PC-3 (cell line): ENCODE measurements around the gene SLC34A3. TPM values are rescaled to one million over a fixed set of nuclear protein-coding genes. Genes with fewer than 3 reads are reported as not detected.
A peak's percentile ranks its signal among the peaks of the same experiment; 100 is the strongest.

Source experiments
- ATAC-seq: fragments of 200-7000 bp; cut with Tn5 transposase; 2 replicates; pipeline ENCODE4 v1.9.1; 2020; ENCODE audit warnings: mild to moderate bottlenecking, moderate library complexity
- BruUV-seq: library from RNA; stranded (reverse); fragments of 400-500 nt; replicated peaks from 2 replicates; lab custom pipeline; 2021; lab: Mats Ljungman, UMichigan
- CTCF ChIA-PET: fragments of 300-600 bp; sonication (Branson Sonifier 250); formaldehyde crosslinking; loops from one replicate; lab custom pipeline; 2022; ENCODE audit warnings: antibody characterized with exemption; lab: Charles Lee
- POLR2A ChIA-PET: fragments of 300-600 bp; sonication (Branson Sonifier 250); formaldehyde crosslinking; loops from one replicate; lab custom pipeline; 2022; ENCODE audit warnings: antibody characterized with exemption; ENCODE audit not compliant: unreplicated experiment; lab: Charles Lee
- DNase-seq: peaks from one replicate; pipeline ENCODE4 v3.0.0-alpha.2; 2015
- H2AFZ ChIP-seq: fragments of 300-600 bp; sonication (generic); 2 replicates; pipeline ENCODE4 v1.6.0; 2016; ENCODE audit warnings: antibody characterized with exemption, low read length
- H3F3A ChIP-seq: fragments of 300-600 bp; sonication (generic); one replicate; pipeline ENCODE4 v1.6.0; 2017; ENCODE audit warnings: antibody characterized with exemption, low read length, control low read depth, mild to moderate bottlenecking; ENCODE audit not compliant: unreplicated experiment
- H3K27ac ChIP-seq: fragments of 300-600 bp; sonication (generic); 2 replicates; pipeline ENCODE4 v1.5.1; 2016; ENCODE audit warnings: mild to moderate bottlenecking, low read length
- H3K27me3 ChIP-seq: fragments of 300-600 bp; sonication (generic); 2 replicates; pipeline ENCODE4 v1.6.1; 2016; ENCODE audit warnings: low read length, mixed read lengths
- H3K36me3 ChIP-seq: fragments of 300-600 bp; sonication (generic); 2 replicates; pipeline ENCODE4 v1.6.1; 2016; ENCODE audit warnings: low read depth, mixed run types, low read length, mixed read lengths
- H3K4me1 ChIP-seq: fragments of 300-600 bp; sonication (generic); 2 replicates; pipeline ENCODE4 v1.5.1; 2016; ENCODE audit warnings: low read length; ENCODE audit not compliant: insufficient read depth
- H3K4me2 ChIP-seq: fragments of 300-600 bp; sonication (generic); 2 replicates; pipeline ENCODE4 v1.6.0; 2016; ENCODE audit warnings: low read length
- H3K4me3 ChIP-seq: fragments of 300-600 bp; sonication (generic); 2 replicates; pipeline ENCODE4 v1.5.1; 2016; ENCODE audit warnings: mild to moderate bottlenecking, low read length, mixed read lengths
- H3K79me2 ChIP-seq: fragments of 300-600 bp; sonication (generic); 2 replicates; pipeline ENCODE4 v1.6.1; 2017; ENCODE audit warnings: low read length, mixed read lengths
- H3K9ac ChIP-seq: fragments of 300-600 bp; sonication (generic); 2 replicates; pipeline ENCODE4 v1.6.0; 2016; ENCODE audit warnings: mild to moderate bottlenecking, low read length
- H3K9me2 ChIP-seq: fragments of 300-600 bp; sonication (generic); replicated peaks from 2 replicates; pipeline ENCODE4 v1.6.1; 2016; ENCODE audit warnings: mixed run types, low read length, mixed read lengths
- H3K9me3 ChIP-seq: fragments of 300-600 bp; sonication (generic); 2 replicates; pipeline ENCODE4 v1.6.1; 2016; ENCODE audit warnings: low read length, mixed read lengths
- H4K20me1 ChIP-seq: fragments of 300-600 bp; sonication (generic); 2 replicates; pipeline ENCODE4 v1.6.1; 2016; ENCODE audit warnings: low read length, mixed read lengths
- CTCF ChIP-seq: fragments of 300-600 bp; sonication (generic); conservative IDR thresholded peaks from 2 replicates; pipeline ENCODE4 v1.5.1; 2017; ENCODE audit warnings: antibody characterized with exemption, low read depth, mild to moderate bottlenecking, low read length
- EZH2 ChIP-seq: fragments of 300-600 bp; sonication (generic); IDR thresholded peaks from one replicate; pipeline ENCODE4 v1.6.1; 2017; ENCODE audit warnings: antibody characterized with exemption, mild to moderate bottlenecking, low read length; ENCODE audit not compliant: unreplicated experiment
- EZH2phosphoT487 ChIP-seq: fragments of 300-600 bp; sonication (generic); IDR thresholded peaks from 2 replicates; pipeline ENCODE4 v1.6.1; 2018; ENCODE audit warnings: mild to moderate bottlenecking, antibody characterized with exemption, low read length, borderline replicate concordance
- intact Hi-C: fragments of 100-400 bp; cut with micrococcal nuclease; formaldehyde crosslinking; loops from 2 replicates; pipeline ENCODE4 v1.9.0; 2023
- total RNA-seq: library from RNA; depleted of rRNA; stranded (reverse); fragments of >200 nt; gene quantifications from 2 replicates; pipeline ENCODE4 v1.2.3, GENCODE V29; 2014

SLC34A3 gene
- total RNA-seq, 1 experiment from 2014 or later: 1.5 TPM

GRCh38 chr9:137211532-137211931, 19.2 kb upstream of the SLC34A3 start:
- no peaks in the 10 kb centered on the region for H3K9me2 ChIP-seq
- no peak overlapping the region for H3K9ac ChIP-seq
- H3K4me1 ChIP-seq: peaks cover 8% of the 10 kb centered on the region
- H3K27me3 ChIP-seq: no peaks in the 10 kb centered on the region
- ChIA-PET POLR2A (no interaction called here), CTCF (no interaction called here)
- no peak overlapping the region for H2AFZ ChIP-seq
- no peak overlapping the region for H3K4me2 ChIP-seq
- no peaks in the 10 kb centered on the region for H3K9me3 ChIP-seq
- H3K36me3 ChIP-seq: no peaks in the 10 kb centered on the region
- TF ChIP-seq EZH2phosphoT487 (no peak), EZH2 (no peak), CTCF (no peak)
- peaks cover 11% of the 10 kb centered on the region for H3K79me2 ChIP-seq
- intact Hi-C loops: no loop called here
- no peak overlapping the region for H3K27ac ChIP-seq
- BruUV-seq: no TSS peak
- ATAC-seq (no peak), DNase-seq (no peak)
- no peaks in the 10 kb centered on the region for H4K20me1 ChIP-seq
- H3F3A ChIP-seq: no peaks in the 10 kb centered on the region
- H3K4me3 ChIP-seq: no peak overlapping the region

- intact Hi-C loops: no loop called here
- H3F3A ChIP-seq: no peaks in the 10 kb centered on the region
- peaks cover 1% of the 10 kb centered on the region; the same call in 1 of the 2 replicates for H3K79me2 ChIP-seq
- no peaks in the 10 kb centered on the region for H3K9me3 ChIP-seq
- H3K27me3 ChIP-seq: no peaks in the 10 kb centered on the region
- no peak overlapping the region for H2AFZ ChIP-seq
- no peak overlapping the region for H3K4me3 ChIP-seq
- no peak overlapping the region for H3K9ac ChIP-seq
- H3K4me2 ChIP-seq: no peak overlapping the region
- H3K36me3 ChIP-seq: no peaks in the 10 kb centered on the region
- no peak overlapping the region for H3K27ac ChIP-seq
- no TSS peak for BruUV-seq
- H4K20me1 ChIP-seq: no peaks in the 10 kb centered on the region
- no peak for DNase-seq
- no peaks in the 10 kb centered on the region for H3K9me2 ChIP-seq
- peaks cover 8% of the 10 kb centered on the region; the same call in 1 of the 2 replicates for H3K4me1 ChIP-seq
- TF ChIP-seq EZH2phosphoT487: no peak
- TF ChIP-seq EZH2: no peak
- TF ChIP-seq CTCF: no peak
- CTCF ChIA-PET: no interaction called here
- ATAC-seq: no peak
- POLR2A ChIA-PET: no interaction called here
These were observed 18.2 kb upstream of the SLC34A3 start for GRCh38 chr9:137212520-137212919.

- Histone ChIP-seq H3K4me1 (peaks cover 17% of the 10 kb centered on the region), H3K9me2 (no peaks in the 10 kb centered on the region), H3K79me2 (no peaks in the 10 kb centered on the region), H4K20me1 (no peaks in the 10 kb centered on the region), H3K27ac (no peak overlapping the region), H2AFZ (no peak overlapping the region), H3K9me3 (no peaks in the 10 kb centered on the region), H3K9ac (no peak overlapping the region), H3K4me3 (no peak overlapping the region), H3K36me3 (no peaks in the 10 kb centered on the region), H3K4me2 (no peak overlapping the region), H3K27me3 (no peaks in the 10 kb centered on the region), H3F3A (no peaks in the 10 kb centered on the region)
- TF ChIP-seq EZH2: no peak
- peak; percentile 47; the same call in 1 of the 2 replicates for TF ChIP-seq CTCF
- BruUV-seq: no TSS peak
- DNase-seq (no peak), ATAC-seq (no peak)
- POLR2A ChIA-PET: no interaction called here
- intact Hi-C loops: no loop called here
- CTCF ChIA-PET: no interaction called here
These were observed 17.3 kb upstream of the SLC34A3 start for GRCh38 chr9:137213160-137214060.
